Calu3 (cell line): Measurements from ENCODE around the gene SMURF2. TPM values are rescaled to one million over a fixed set of nuclear protein-coding genes. Genes with fewer than 3 reads are reported as not detected.

ENCODE experiments used
- BruUV-seq: library from RNA; stranded (reverse); fragments of 400-500 nt; replicated peaks from 2 replicates; lab custom pipeline; 2021; lab: Mats Ljungman, UMichigan
- CTCF ChIA-PET: fragments of 300-600 bp; sonication (Branson Sonifier 250); formaldehyde crosslinking; loops from one replicate; lab custom pipeline; 2022; ENCODE audit warnings: antibody characterized with exemption; lab: Charles Lee
- DNase-seq: peaks from one replicate; pipeline ENCODE4 v3.0.0; 2022
- H3K27ac Mint-ChIP-seq: one replicate; pipeline ENCODE4 v1.8.0; 2022; ENCODE audit warnings: mixed read lengths; ENCODE audit not compliant: unreplicated experiment
- H3K27me3 Mint-ChIP-seq: one replicate; pipeline ENCODE4 v1.8.0; 2022; ENCODE audit warnings: mixed read lengths; ENCODE audit not compliant: unreplicated experiment
- H3K36me3 Mint-ChIP-seq: one replicate; pipeline ENCODE4 v1.8.0; 2022; ENCODE audit warnings: mild to moderate bottlenecking, moderate library complexity, mixed read lengths; ENCODE audit not compliant: insufficient read depth, unreplicated experiment
- H3K4me1 Mint-ChIP-seq: one replicate; pipeline ENCODE4 v1.8.0; 2022; ENCODE audit warnings: mild to moderate bottlenecking, low read depth, mixed read lengths; ENCODE audit not compliant: unreplicated experiment
- H3K4me3 Mint-ChIP-seq: one replicate; pipeline ENCODE4 v1.8.0; 2022; ENCODE audit warnings: mild to moderate bottlenecking, low read depth, moderate library complexity, mixed read lengths; ENCODE audit not compliant: unreplicated experiment
- H3K9me3 Mint-ChIP-seq: one replicate; pipeline ENCODE4 v1.8.0; 2022; ENCODE audit warnings: low read depth, mixed read lengths; ENCODE audit not compliant: unreplicated experiment
- CTCF ChIP-seq: fragments of 200-600 bp; IDR thresholded peaks from one replicate; pipeline ENCODE4 v1.8.0; 2022; ENCODE audit warnings: antibody characterized with exemption; ENCODE audit not compliant: unreplicated experiment
- intact Hi-C: fragments of 100-400 bp; cut with micrococcal nuclease; formaldehyde crosslinking; loops from one replicate; pipeline ENCODE4 v1.10.0; 2022; ENCODE audit not compliant: unreplicated experiment
- total RNA-seq: library from RNA; stranded (reverse); gene quantifications from 2 replicates; pipeline ENCODE4 v1.2.3, GENCODE V29; 2022

The SMURF2 gene
- total RNA-seq, 1 experiment from 2014 or later: 18.8 TPM

GRCh38 chr17:64653325-64653984 is 8.7 kb downstream of the SMURF2 start:
- H3K4me1 Mint-ChIP-seq: peaks cover 20% of the 10 kb centered on the region
- CTCF ChIA-PET: no interaction called here
- H3K36me3 Mint-ChIP-seq: no peaks in the 10 kb centered on the region
- TF ChIP-seq CTCF: no peak
- no TSS peak for BruUV-seq
- no peak for DNase-seq
- no peaks in the 10 kb centered on the region for H3K9me3 Mint-ChIP-seq
- no peaks in the 10 kb centered on the region for H3K27me3 Mint-ChIP-seq
- intact Hi-C loops: loop anchor here (10.0 kb wide), 1 partner anchor 81 kb away; no protein-coding TSS in a partner anchor
- no peak overlapping the region for H3K4me3 Mint-ChIP-seq
- peak overlapping the region; percentile 44 for H3K27ac Mint-ChIP-seq

DNA sequence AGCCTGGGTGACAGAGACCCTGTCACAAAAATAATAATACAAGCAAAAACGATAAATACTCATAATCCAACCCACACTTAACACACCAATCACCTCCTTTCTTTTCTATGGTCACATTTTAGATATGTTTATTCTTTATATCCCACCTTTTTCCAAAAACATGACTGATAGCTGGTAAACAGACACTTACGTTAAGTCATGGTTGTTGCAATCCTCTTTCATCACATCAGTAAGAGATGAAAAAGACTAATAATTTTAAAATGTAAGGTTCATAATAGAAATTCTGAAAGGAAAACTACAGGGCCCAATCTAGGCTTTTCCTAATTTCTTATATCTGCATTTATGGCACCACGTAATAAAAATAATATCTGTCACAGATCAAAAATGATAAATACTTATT is 10.2 kb downstream of the SMURF2 start:
- Mint-ChIP-seq H3K4me3 (no peak overlapping the region), H3K27me3 (no peaks in the 10 kb centered on the region), H3K27ac (no peak overlapping the region), H3K36me3 (no peaks in the 10 kb centered on the region), H3K9me3 (no peaks in the 10 kb centered on the region), H3K4me1 (peaks cover 20% of the 10 kb centered on the region)
- CTCF ChIA-PET: no interaction called here
- TF ChIP-seq CTCF: no peak
- no TSS peak for BruUV-seq
- DNase-seq: no peak
- intact Hi-C loops: loop anchor here (10.0 kb wide), 1 partner anchor 83 kb away; no protein-coding TSS in a partner anchor

GRCh38 chr17:64648234-64648633 is 13.9 kb downstream of the SMURF2 start:
- no peak for TF ChIP-seq CTCF
- H3K4me1 Mint-ChIP-seq: peaks cover 12% of the 10 kb centered on the region

DNA sequence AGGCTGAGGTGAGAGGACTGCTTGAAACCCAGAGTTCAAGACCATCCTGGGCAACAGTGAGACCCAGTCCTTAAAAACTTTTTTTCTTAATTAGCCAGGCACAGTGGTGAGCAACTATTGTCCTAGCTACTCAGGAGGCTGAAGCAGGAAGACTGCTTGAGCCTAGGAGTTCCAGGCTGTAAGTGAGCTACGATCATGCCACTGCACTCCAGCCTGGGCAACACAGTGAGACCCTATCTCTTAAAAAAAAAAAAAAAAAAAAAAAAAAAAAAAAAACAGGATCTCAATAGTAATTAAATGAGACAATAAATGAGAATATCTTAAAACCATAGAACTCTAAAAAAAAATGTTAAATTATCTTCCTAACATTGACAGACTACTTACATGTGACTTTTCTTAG is 14.3 kb downstream of the SMURF2 start:
- no peak overlapping the region for H3K27ac Mint-ChIP-seq
- no peak for DNase-seq
- H3K4me1 Mint-ChIP-seq: peaks cover 8% of the 10 kb centered on the region
- intact Hi-C loops: no loop called here
- no TSS peak for BruUV-seq
- no peak overlapping the region for H3K4me3 Mint-ChIP-seq
- no peaks in the 10 kb centered on the region for H3K27me3 Mint-ChIP-seq
- H3K36me3 Mint-ChIP-seq: peaks cover 13% of the 10 kb centered on the region
- CTCF ChIA-PET: interaction anchor here (0.6 kb wide), 1 partner anchor 142 kb away, joined by 5 read pairs; the partner anchor contains the start of gene DDX5
- no peak for TF ChIP-seq CTCF
- no peaks in the 10 kb centered on the region for H3K9me3 Mint-ChIP-seq

More at GRCh38 chr17:64648234-64648633, 13.9 kb downstream of the SMURF2 start:
- CTCF ChIA-PET: no interaction called here
- H3K9me3 Mint-ChIP-seq: no peaks in the 10 kb centered on the region
- H3K27me3 Mint-ChIP-seq: no peaks in the 10 kb centered on the region
- H3K4me3 Mint-ChIP-seq: no peak overlapping the region
- no peak overlapping the region for H3K27ac Mint-ChIP-seq
- intact Hi-C loops: no loop called here
- no TSS peak for BruUV-seq
- DNase-seq: no peak
- H3K36me3 Mint-ChIP-seq: peaks cover 13% of the 10 kb centered on the region
